Measurements from ENCODE around the gene ARHGAP10.
"Not testable (repeated sequence)": the region's sequence is repeated elsewhere in the genome, so short reads cannot be mapped to it uniquely, and the experiment has no call there.

ARHGAP10 gene

GRCh38 chr4:147791865-147792264, 60.0 kb downstream of the ARHGAP10 start:
- Histone ChIP-seq H3K9ac (no peak overlapping the region), H3K27me3 (no peaks in the 10 kb centered on the region), H3K36me3 (no peaks in the 10 kb centered on the region), H3K4me2 (peak overlapping the region in 3 of 11 experiments; percentile 14 to 57 (median 40); a peak in 4 of 22 replicates), H3K4me1 (peaks cover 6 to 44% (median 21%) of the 10 kb centered on the region in 10 experiments; a peak in 17 of 20 replicates), H3K9me3 (replicated peaks in 1 of 11) (no peaks in the 10 kb centered on the region), H3K27ac (no peak overlapping the region), H4K20me1 (peaks cover 0 to 22% (median 0%) of the 10 kb centered on the region in 11 experiments; a peak in 5 of 22 replicates), H3K4me3 (no peak overlapping the region)
- TF ChIP-seq Cebpa-rat (IDR thresholded peaks at IDR 0.05) = no peak

GRCh38 chr4:147793569-147794313, 61.9 kb downstream of the ARHGAP10 start:
- H3K27me3 ChIP-seq = no peaks in the 10 kb centered on the region
- peaks cover 4 to 32% (median 17%) of the 10 kb centered on the region in 10 experiments; a peak in 16 of 20 replicates for H3K4me1 ChIP-seq
- H3K9me3 ChIP-seq (replicated peaks in 1 of 11) = peaks cover 0 to 7% (median 0%) of the 10 kb centered on the region in 11 experiments; a peak in 2 of 22 replicates
- H3K9ac ChIP-seq = no peak overlapping the region
- H3K4me2 ChIP-seq = peak overlapping the region in 5 of 11 experiments; percentile 1 to 43 (median 4); a peak in 2 of 22 replicates
- H3K27ac ChIP-seq = no peak overlapping the region
- H3K4me3 ChIP-seq = no peak overlapping the region
- peaks cover 0 to 16% (median 0%) of the 10 kb centered on the region in 11 experiments; a peak in 2 of 22 replicates for H4K20me1 ChIP-seq
- no peak for TF ChIP-seq Cebpa-rat (IDR thresholded peaks at IDR 0.05)
- H3K36me3 ChIP-seq = no peaks in the 10 kb centered on the region

GRCh38 chr4:147794314-147794680, 62.4 kb downstream of the ARHGAP10 start:
- Histone ChIP-seq H3K9ac (no peak overlapping the region), H3K4me2 (peak overlapping the region in 2 of 11 experiments; percentile 34 to 43; a peak in 2 of 22 replicates), H3K4me1 (peaks cover 9 to 34% (median 20%) of the 10 kb centered on the region in 10 experiments; a peak in 18 of 20 replicates), H3K27ac (no peak overlapping the region), H3K9me3 (replicated peaks in 1 of 11) (peaks cover 0 to 7% (median 0%) of the 10 kb centered on the region in 11 experiments; a peak in 2 of 22 replicates), H3K27me3 (no peaks in the 10 kb centered on the region), H3K4me3 (no peak overlapping the region), H4K20me1 (peaks cover 0 to 11% (median 0%) of the 10 kb centered on the region in 11 experiments; a peak in 3 of 22 replicates), H3K36me3 (no peaks in the 10 kb centered on the region)
- TF ChIP-seq Cebpa-rat (IDR thresholded peaks at IDR 0.05) = no peak

GRCh38 chr4:147794787-147795413, 63.0 kb downstream of the ARHGAP10 start:
- Histone ChIP-seq H3K4me1 (peaks cover 14 to 40% (median 25%) of the 10 kb centered on the region in 10 experiments), H3K36me3 (no peaks in the 10 kb centered on the region), H3K9me3 (replicated peaks in 1 of 11) (peaks cover 0 to 7% (median 0%) of the 10 kb centered on the region in 11 experiments; a peak in 2 of 22 replicates), H3K9ac (no peak overlapping the region), H4K20me1 (peaks cover 0 to 9% (median 0%) of the 10 kb centered on the region in 11 experiments; a peak in 3 of 22 replicates), H3K27ac (no peak overlapping the region), H3K4me3 (no peak overlapping the region), H3K27me3 (no peaks in the 10 kb centered on the region), H3K4me2 (peak overlapping the region in 6 of 11 experiments; percentile 11 to 29 (median 20); a peak in 5 of 22 replicates)
- TF ChIP-seq Cebpa-rat (IDR thresholded peaks at IDR 0.05) = no peak

- H4K20me1 ChIP-seq = peaks cover 0 to 16% (median 0%) of the 10 kb centered on the region in 11 experiments; a peak in 7 of 22 replicates
- not testable (repeated sequence) for H3K9me3 ChIP-seq (replicated peaks in 1 of 11); H3K4me3 ChIP-seq; H3K36me3 ChIP-seq; H3K27me3 ChIP-seq; H3K9ac ChIP-seq
- peaks cover 19 to 36% (median 27%) of the 10 kb centered on the region in 10 experiments for H3K4me1 ChIP-seq
- peak overlapping the region in 4 of 11 experiments; percentile 7 to 34 (median 23); a peak in 4 of 22 replicates for H3K27ac ChIP-seq
- H3K4me2 ChIP-seq = peak overlapping the region in 10 of 11 experiments; percentile 3 to 74 (median 53); a peak in 14 of 22 replicates
Observed at GRCh38 chr4:147799057-147799456, 67.2 kb downstream of the ARHGAP10 start.

GRCh38 chr4:147799986-147800555, 68.2 kb downstream of the ARHGAP10 start:
- Histone ChIP-seq H4K20me1 (peaks cover 0 to 16% (median 0%) of the 10 kb centered on the region in 11 experiments; a peak in 7 of 22 replicates), H3K27me3 (no peaks in the 10 kb centered on the region), H3K9ac (no peak overlapping the region), H3K27ac (peak overlapping the region in 5 of 11 experiments; percentile 7 to 34 (median 14); a peak in 7 of 22 replicates), H3K4me1 (peaks cover 10 to 30% (median 18%) of the 10 kb centered on the region in 10 experiments), H3K4me2 (peak overlapping the region; percentile 42 to 74 (median 57)), H3K36me3 (no peaks in the 10 kb centered on the region), H3K4me3 (no peak overlapping the region), H3K9me3 (replicated peaks in 1 of 11) (peaks cover 0 to 7% (median 0%) of the 10 kb centered on the region in 11 experiments; a peak in 2 of 22 replicates)
- TF ChIP-seq Cebpa-rat (IDR thresholded peaks at IDR 0.05) = no peak

- Histone ChIP-seq H3K9ac (no peak overlapping the region), H3K36me3 (no peaks in the 10 kb centered on the region), H3K4me2 (no peak overlapping the region), H3K27ac (no peak overlapping the region), H3K27me3 (no peaks in the 10 kb centered on the region), H3K4me1 (peaks cover 10 to 22% (median 18%) of the 10 kb centered on the region in 10 experiments), H3K9me3 (replicated peaks in 1 of 11) (peaks cover 0 to 7% (median 0%) of the 10 kb centered on the region in 11 experiments; a peak in 2 of 22 replicates), H3K4me3 (no peak overlapping the region), H4K20me1 (peaks cover 0 to 16% (median 0%) of the 10 kb centered on the region in 11 experiments; a peak in 7 of 22 replicates)
- no peak for TF ChIP-seq Cebpa-rat (IDR thresholded peaks at IDR 0.05)
Observed at GRCh38 chr4:147801820-147802219, 69.9 kb downstream of the ARHGAP10 start.

GRCh38 chr4:147802346-147802745, 70.5 kb downstream of the ARHGAP10 start:
- Histone ChIP-seq H4K20me1 (peaks cover 0 to 16% (median 0%) of the 10 kb centered on the region in 11 experiments; a peak in 7 of 22 replicates), H3K27ac (no peak overlapping the region), H3K4me3 (no peak overlapping the region), H3K9me3 (replicated peaks in 1 of 11) (peaks cover 0 to 3% (median 0%) of the 10 kb centered on the region in 11 experiments; a peak in 2 of 22 replicates), H3K27me3 (no peaks in the 10 kb centered on the region), H3K9ac (no peak overlapping the region), H3K4me1 (peaks cover 10 to 22% (median 18%) of the 10 kb centered on the region in 10 experiments), H3K36me3 (no peaks in the 10 kb centered on the region), H3K4me2 (no peak overlapping the region)
- TF ChIP-seq Cebpa-rat (IDR thresholded peaks at IDR 0.05) = no peak

Measured in BLaER1 treated with 17β-estradiol and CSF1 and Interleukin-3, amounts not matched to agents 10 nM and 100 nM (cell line).